ENCODE data around the gene FBXW8.

DNA sequence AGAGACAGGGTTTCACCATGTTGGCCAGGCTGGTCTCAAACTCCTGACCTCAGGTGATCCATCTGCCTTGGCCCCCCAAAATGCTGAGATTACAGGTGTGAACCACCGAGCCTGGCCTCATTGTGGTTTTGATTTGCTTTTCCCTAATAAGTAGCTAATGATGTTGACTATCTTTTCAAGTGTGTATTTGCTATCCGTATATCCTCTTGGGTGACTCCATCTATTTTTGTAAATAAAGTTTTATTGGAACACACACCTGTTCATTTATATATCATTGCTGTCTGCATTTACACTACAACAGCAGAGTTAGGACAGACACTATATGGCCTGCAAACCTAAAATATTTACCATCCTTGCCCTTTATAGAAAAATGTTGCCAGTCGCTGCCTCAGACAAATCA is 15.8 kb upstream of the FBXW8 start:
- TF ChIP-seq, protein P1, sequence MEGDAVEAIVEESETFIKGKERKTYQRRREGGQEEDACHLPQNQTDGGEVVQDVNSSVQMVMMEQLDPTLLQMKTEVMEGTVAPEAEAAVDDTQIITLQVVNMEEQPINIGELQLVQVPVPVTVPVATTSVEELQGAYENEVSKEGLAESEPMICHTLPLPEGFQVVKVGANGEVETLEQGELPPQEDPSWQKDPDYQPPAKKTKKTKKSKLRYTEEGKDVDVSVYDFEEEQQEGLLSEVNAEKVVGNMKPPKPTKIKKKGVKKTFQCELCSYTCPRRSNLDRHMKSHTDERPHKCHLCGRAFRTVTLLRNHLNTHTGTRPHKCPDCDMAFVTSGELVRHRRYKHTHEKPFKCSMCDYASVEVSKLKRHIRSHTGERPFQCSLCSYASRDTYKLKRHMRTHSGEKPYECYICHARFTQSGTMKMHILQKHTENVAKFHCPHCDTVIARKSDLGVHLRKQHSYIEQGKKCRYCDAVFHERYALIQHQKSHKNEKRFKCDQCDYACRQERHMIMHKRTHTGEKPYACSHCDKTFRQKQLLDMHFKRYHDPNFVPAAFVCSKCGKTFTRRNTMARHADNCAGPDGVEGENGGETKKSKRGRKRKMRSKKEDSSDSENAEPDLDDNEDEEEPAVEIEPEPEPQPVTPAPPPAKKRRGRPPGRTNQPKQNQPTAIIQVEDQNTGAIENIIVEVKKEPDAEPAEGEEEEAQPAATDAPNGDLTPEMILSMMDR (conservative IDR thresholded peaks at IDR 0.05 in 1 of 2, IDR thresholded peaks at IDR 0.05 in 1 of 2; ENCODE audit: extremely low read depth in 1 of 2, insufficient read depth in 1 of 2, low read depth in 1 of 2, low read length in 2 of 2), result no peak
- TF ChIP-seq EZH2 (IDR thresholded peaks at IDR 0.05; ENCODE audit: borderline replicate concordance, low read length), result no peak

Data from mammary epithelial cell (primary cell).